ENCODE measurements around the gene MCU.
"Not testable (repeated sequence)": the region's sequence is repeated elsewhere in the genome, so short reads cannot be mapped to it uniquely, and the experiment has no call there.

MCU gene

DNA sequence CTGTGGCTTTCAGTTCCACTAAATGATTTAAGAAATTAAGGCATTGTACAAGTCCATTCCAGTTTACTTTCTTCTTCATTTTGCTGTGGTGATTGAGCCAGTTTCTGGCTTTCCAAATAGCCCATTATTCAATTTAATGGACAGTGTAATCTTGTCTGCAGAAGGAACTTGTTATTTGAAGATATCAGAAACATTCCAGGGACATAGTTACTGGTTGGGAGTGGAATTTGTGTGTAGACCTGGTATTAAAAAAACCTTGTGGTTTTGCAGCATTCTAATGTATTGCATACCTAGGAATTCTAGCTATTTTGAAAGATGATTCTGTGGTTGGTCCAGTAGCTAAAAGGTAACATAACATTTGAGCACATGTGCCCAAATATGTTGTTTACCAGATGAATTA is 72.2 kb downstream of the MCU start:
- DNase-seq: no peak

DNA sequence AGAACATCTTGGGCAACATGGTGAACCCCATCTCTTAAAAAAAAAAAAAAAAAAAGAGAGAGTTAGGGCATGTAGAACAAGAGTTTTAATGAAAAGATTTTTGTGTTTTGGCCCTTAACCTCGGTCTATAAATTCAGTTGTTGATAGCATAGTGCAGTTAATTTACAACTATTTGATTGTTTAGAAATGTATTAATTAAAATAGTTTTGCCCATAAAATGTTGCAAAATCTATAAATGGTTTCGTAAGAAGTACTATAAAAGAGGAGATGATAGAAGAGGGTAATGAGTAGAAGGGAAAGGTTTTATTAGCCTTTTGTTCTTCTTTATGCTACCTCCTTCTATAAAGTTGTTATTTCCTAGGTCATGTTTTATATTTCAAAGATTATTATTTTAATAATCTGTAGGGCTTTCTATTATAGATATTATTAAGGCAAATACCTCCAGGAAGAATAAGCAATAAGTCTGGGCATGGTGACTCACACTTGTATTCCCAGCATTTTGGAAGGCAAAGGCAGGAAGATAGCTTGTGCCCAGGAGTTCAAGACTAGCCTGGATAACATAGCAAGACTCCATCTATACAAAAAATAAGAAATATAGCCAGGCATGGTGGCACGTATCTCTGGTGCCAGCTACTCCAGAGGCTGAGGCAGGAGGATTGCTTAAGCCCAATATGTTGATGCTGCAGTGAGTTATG is 73.3 kb downstream of the MCU start:
- DNase-seq: no peak

DNA sequence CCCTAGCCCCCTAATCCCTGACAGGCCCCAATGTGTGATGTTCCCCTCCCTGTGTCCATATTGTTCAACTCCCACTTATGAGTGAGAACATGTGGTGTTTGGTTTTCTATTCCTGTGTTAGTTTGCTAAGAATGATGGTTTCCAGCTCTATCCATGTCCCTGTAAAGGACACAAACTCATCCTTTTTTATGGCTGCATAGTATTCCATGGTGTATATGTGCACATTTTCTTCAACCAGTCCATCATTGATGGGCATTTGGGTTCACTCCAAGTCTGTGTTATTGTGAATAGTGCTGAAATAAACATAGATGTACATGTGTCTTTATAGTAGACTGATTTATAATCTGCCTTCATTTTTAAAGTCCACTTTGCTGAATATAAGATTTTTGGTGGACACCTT is 79.3 kb downstream of the MCU start:
- not testable (repeated sequence) for DNase-seq

DNA sequence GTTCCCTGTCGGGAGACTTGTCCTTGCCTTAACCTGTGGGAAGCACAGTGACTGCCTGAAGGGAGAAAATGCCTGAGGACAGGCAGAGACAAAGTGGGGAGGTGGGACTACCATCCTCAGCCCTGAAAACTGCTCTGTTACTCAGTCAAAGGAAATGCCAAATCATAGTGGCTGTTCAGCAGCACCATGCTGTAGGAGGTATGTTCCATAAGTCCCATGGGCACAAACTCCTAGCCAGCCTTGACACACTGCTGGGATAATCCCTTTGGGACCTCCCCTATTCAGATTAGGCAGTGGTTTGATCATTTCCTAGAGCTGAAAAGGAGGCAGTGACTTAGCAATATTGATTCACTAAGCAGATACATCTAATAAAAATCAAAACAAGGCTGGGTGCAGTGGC is 80.1 kb downstream of the MCU start:
- DNase-seq: no peak

DNA sequence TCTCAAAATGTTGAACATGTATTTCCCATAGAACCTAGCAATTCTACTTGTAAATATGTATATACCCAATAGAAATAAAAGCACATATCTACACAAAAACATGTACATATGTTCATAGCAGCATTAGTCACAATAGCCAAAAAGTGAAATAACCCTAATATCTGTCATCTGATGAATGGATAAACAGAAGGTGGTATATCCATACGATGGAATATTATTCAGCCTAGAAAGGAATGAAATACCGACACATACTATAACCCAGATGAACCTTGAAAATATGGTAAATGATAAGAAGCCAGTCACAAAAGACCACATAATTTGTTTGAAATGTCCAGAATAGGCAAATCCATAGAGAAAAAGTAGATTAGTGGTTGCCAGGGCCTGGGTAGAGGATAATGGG is 87.9 kb downstream of the MCU start:
- DNase-seq: no peak

DNA sequence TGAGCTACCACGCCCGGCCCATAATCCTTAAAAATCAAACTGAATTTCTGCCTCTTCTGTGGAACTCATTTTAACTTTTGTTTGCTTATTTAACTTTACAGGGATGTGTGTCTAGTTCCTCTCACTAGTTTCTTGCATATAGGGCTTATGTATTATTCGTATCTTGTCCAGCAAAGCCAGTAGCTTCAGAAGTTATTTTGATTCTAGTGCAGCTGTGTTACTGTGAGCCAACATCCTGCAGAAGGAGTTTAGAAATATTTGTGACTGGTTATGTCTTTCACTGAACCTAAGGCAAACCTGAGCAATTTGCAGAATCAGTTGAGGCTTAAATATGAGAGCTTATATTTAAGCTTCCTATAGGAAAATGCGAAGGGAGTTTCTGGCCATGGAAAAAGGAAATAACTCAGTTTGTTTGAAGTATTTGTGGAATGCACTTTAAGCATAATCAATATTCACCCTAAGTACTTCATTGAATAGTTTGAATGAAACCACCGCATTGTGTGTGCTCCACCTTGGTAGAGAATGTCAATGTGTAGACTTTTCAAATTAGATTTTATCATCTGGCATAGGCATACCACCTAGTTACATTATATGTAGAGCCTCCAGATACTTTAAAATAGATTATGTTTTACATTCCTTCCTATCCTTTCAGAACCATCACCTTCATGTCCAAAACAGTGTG is 90.8 kb downstream of the MCU start:
- no peak for DNase-seq

DNA sequence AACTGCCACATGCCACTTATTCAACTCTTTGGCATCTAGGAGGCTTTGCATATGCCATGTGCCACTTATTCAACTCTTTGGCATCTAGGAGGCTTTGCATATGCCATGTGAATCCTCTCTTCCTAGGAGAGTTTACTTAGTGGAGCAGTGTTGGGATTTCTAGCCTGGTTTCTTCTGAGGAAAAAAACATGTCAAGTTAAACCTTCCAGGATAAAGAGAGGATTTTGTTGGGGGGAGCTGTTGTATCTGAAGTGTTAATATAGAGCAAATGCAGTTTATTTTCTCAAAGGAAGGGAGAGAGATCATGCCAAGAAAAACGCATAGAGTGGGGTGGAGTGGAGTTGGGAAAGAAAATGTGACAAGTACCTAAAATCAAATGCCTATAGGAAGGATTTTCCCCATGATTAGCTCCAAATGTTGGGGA is 91.5 kb downstream of the MCU start:
- no peak for DNase-seq

DNA sequence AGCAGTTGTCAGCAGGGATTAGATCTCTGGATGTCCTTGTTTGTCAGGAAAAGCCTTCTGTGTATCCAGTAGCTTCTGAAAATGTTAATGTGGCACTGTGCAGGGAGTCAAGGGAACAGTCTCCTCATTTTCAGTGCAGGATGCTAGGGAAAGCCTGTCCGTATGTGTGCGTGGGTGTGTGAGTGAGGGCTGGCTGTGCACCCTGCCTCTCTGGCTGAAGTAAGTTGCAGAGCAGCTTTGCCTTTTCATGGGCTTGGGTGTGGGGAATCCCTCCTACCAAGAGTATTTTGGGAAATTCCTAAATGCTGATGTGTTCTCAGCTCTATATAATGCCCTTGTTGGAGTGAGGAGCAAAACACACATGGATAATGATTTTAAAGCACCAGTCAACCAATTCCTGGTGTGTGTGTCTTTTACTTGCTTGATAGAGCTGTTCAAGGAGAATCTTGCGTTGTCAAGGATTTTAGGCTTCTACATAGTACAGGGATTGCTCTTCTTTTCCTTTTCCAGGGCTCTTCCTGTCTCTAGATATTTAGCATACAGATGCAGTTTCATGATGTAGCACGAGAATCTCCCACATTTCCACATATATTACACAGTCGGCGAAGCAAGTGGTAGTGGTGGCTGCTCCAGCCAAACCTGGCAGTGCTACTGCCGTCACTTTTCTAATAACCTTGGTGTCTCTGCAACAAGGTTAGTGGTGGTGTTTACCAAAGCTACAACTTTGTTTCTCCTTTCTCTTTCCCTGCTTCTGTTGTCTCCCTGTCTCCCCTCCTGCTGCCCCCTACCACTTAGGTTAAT is 92.8 kb downstream of the MCU start:
- peak; percentile 56 to 80 (median 80) for DNase-seq

DNA sequence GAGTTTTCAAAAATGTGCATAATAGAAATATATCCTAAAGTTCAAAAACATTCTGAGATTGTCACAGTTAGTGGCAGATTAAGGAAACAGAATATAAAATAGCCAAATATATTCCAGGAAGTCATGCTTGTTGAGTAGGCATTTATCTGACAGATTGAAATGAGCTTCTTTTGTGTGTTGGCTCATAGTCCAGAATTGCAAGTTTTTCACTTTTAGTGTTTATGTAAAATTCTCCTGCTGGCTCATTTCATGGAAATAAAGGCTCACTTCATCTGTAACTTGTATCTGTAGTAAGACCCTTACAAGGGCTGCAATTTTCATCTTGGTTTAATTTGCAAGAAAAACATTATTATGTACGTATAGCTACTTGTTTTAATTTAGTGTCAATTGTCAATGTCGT is 93.5 kb downstream of the MCU start:
- no peak for DNase-seq

DNA sequence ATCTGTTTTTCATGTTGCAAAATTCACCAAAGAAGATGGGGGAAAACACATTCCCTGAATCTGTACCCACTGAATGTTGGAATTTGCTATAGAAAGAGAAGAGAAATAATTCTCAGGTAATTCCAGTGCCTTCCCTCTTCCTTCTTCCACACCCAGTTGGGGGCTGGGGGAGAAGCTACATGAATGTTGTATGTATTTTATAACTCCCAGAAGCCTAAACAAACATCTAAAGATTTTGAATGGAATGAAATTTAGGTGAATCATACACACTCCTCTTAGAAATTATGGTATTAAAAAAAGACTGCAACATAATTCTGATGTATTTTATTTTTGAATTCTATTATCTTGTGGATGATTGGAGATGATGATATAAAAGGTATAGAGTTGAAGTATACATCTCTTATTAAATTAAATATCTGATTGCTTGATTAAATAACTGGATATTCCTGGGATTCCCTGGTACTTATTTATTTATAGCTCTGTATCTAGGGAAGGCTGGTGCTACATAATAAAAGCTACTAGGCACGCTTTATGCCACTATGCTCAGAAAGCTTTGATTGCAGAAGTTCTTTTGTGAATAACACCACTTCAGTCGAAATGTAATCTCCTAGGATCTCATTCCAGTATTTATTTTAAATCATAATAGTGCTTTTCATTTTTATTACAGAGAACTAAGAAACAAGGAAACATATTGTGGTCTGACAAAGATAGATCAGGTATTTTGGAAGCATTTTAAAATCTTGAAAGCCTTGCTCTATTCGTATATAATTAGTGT is 98.5 kb downstream of the MCU start:
- DNase-seq: no peak

DNA sequence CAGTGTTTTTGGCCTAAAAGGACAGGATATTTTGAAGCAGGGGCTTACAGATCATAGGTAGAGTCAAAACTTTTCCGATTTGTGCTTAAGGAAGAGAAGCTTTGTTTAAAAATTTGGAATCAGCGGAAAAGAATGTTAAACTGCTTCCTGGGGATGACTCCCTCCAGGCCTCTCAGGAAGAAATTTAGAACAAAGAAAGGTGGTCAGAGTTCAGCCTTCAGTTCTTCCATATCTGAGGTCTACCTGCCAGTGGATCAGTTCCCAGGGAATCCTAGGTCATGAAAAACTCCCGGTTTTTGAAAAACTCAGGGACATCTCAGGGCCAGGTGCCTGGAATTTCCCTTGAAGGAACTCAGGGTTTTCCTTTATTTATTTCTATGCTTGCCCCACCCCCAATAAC is 100.3 kb downstream of the MCU start:
- DNase-seq: no peak

DNA sequence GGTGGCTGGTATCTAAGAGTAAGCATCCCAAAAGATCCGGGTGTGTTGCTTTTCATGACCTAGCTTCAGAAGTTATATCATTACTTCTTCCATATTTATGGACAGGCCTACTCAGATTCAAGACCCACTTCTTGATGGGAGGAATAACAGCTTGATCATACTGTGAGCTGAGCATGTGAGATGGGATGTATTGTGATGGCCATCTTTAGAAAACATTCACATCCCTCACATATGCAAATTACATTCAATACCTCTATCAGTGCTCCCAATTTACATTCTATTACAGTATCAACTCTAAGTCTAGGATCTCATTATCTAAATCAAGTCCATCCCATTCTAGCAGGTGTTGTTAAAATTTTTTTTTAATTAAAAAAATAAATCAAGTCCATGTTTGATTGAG is 101.8 kb downstream of the MCU start:
- no peak for DNase-seq

DNA sequence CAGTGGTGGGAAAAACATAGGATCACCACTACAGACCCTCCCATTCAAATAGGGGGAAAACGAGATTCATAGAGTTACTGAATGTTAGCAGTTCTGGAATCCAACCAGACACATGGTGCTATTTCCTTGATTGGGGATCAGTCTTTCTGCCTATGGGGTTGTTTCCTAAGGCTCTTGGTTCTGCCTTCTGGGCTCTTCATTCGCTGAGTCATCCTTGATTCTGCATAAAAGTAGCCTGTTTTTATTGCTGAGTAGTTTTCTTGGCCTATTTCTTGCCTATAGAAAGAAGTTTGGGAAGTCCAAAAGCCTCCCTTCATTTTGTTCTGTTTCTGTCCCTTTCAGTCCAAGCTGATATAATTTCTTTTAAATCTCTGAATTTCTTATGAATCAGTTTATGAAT is 102.3 kb downstream of the MCU start:
- DNase-seq: peak in 2 of 3 donors; percentile 17 to 41

DNA sequence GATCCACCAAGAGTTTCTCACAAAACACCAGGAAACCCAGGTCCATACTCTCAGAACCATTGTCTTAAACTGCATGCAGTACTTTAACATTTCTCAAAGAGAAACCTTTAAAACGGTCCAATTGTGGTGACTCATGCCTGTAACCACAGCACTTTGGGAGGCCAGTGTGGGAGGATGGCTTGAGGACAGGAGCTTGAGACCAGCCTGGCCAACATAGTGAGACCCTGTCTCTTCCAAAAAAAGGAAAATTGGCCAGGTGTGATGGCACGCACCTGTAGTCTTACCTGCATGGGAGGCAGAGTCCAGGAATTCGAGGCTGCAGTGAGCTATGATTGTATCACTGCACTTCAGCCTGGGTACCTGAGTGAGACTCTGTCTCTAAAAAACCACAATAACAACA is 104.1 kb downstream of the MCU start:
- DNase-seq: peak in 1 of 3 donors; percentile 21

DNA sequence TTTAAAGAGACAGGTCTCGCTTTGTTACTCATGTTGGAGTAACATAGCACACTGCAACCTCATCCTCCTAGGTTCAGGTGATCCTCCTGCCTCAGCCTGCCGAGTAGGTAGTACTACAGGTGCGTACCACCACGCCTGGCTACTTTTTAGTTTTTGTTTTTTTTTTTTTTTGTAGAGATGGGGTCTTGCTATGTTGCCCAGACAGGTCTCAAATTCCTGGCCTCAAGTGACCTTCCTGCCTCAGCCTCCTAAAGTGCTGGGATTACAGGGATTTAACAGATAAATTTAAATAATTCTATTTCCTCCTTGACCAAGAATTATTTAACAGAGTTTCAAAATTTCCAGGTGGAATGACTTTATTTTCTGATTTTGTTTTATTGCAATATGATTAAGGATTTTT is 104.6 kb downstream of the MCU start:
- no peak for DNase-seq

DNA sequence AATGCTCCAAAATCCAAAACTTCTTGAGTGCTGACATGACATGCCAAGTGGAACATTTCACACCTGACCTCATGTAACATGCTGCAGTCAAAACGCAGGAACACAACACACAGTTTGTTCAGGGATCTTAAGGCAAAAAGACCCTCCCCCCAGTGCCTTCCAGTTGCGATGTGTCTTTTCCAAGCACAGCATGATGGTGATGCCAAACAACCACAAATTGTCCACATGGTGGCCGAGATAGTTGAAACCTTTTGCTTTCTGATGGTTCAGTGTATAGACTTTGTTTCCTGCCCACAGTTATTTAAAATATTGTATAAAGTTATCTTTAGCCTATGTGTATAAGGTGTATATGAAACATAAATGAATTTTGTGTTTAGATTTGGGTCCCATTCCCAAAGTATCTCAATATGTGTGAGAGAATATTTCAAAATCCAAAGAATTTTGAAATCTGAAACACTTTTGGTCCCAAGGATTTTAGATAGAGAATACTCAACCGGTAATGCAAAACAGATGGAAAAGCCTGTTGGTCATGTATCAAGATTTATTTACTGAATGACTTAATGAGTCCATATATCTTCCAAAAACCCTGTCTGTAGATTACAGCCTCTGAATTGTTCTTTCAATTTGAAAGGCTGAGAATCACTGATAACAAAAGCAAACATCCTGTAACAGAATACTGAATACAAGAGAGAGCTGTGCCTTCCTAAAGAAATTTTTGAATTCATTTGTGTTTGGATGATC is 108.2 kb downstream of the MCU start:
- DNase-seq: no peak

DNA sequence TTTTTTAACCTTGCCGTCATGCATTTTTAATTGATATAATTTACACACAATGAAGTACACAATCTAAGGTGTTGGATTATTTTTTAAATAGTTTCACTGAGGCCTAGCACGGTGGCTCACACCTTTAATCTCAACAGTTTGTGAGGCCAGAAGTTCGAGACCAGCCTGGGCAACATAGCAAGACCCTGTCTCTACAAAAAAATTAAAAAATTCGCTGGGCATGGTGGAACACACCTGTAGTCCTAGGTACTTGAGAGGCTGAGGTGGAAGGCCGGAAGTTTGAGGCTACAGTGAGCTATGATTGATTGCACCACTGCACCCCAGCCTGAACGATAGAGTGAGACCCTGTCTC is 108.8 kb downstream of the MCU start:
- DNase-seq: no peak

DNA sequence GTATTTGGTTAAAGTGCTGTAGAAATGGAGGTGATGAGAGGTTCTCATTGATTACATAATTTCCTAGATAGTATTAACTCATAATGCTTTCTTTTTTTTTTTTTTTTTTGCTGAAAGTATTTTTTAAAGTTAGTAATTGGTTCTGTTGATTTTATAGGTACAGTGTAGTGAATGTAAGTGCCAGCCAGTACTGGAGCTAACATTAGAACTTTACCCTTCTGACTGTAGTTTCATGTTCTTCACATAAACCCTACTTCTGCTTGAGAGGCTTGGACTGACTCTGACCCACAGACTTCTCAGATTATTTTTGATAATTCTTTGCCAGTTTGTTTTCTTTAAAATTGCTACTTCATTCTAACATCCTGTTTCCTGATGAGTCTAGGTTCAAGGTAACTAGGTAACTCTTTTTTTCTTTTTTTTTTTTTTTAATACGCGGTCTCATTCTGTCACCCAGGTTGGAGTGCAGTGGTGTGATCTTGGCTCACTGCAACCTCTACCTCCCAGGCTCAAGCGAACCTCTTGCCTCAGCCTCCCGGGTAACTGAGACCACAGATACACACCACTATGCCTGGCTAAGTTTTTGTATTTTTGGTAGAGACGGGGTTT is 109.4 kb downstream of the MCU start:
- DNase-seq: no peak

DNA sequence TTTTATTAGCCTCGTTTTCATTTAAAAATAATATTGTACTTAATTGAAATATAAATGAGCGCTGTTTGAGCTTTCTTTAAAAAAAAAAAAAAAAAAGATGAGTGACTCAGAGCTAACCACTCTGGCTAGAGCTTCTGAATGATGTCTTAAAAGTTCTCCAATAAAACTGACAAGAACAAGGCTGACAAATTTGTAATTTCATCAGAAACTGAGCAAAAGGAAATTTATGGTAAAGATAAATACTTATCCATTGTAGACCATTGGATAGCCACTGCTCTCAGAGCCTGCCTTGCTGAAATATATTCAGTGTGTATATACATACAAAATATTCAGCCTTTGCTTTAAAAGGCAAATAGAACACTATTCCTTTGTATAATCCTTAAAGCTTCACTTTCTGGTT is 110.4 kb downstream of the MCU start:
- no peak for DNase-seq

DNA sequence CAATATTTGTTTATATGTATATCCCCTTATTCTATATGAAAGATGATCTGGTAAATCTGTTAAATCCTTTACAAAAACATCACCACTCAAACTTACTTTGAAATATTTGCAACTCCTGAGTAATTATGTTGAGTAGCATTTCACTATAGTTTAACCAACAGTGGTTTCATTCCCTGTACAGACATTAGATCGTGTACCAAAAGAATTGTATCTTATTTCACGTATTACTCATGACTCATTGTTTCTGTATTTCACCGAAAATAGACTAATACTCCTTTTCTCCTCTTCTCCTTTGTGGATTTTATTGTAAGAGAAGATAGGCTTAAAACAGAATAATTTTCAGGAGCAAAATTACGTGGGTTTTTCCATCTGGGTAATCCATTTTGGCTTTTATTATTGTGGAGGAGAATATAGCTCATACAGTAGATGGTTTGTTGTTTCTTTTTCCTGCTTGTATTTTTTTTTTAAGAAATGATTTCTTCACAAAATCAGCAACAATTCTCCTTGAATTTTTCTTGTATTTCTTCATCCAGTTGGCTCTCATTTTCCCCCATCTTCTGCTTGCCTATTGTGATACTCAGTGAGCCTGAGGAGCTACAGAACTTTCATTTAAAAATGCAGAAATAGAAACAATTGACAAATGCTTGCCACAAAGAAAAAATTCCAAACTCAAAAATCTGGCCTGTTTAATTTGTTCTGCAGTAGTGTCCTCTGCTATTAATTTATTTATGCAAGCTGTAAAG is 111.0 kb downstream of the MCU start:
- peak in 2 of 3 donors; percentile 41 to 47 for DNase-seq

DNA sequence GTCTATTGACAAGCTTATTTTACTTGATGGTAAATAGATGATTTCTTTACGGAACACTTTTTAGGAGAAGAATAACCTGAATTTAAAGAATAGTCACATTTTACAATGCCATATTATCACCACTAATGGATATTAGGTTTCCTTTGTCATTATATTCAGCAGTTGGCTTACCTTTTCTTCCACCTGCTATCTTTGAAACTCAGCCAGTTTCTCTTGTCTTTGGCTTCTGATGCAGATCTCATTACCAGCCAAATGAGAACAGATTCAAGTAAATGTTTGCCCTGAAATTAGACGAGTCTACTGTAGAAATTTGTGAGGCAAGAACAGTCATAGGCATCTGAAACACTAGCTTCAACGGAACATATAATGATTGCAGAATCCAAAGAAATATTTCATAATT is 116.1 kb downstream of the MCU start:
- DNase-seq: no peak

Measured in suppressor macrophage treated with lipopolysaccharide for 1 hour (primary cell).